ENCODE results near the gene HOXB5. TPM values are rescaled to one million over a fixed set of nuclear protein-coding genes. Genes with fewer than 3 reads are reported as not detected.

The HOXB5 gene
- total RNA-seq, 1 experiment from 2014 or later, result 19.8 TPM

DNA sequence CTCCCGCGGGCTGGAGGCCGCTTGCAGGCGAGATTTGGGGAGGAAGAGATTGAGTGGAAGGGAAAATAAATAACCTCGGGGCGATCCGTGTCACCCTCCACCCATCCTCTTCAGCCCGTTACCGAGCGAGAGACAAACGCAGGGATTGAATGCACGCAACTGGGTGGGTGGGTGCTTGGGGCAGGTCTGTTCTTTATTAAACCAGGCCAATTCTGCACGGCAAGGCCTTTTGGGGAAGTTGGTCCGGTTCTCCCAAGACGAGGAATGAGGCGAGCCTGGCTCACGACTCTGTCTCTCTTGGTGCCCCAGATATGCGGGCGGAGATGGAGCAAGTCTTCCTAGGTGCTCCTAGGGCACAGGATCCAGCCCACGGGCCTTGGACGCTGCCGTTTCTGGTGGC, 17.6 kb upstream of the HOXB5 start:
- RAD21 ChIA-PET (ENCODE audit: low non-redundant PET in 1 of 2, low total read pairs in 2 of 2, uncharacterized antibody in 2 of 2, unreplicated experiment in 2 of 2), result no interaction called here
- no peak for DNase-seq (ENCODE audit: low read depth, low spot score)
- H3K27ac ChIP-seq (ENCODE audit: low read depth, low read length), result peak overlapping the region; percentile 98

GRCh38 chr17:48610282-48611211, 17.0 kb upstream of the HOXB5 start, which contains the start of gene HOXB7:
Gene HOXB7 (minus strand): TSS chr17:48611017. CDS start chr17:48610918, 99 bp downstream.
- H2AFZ ChIP-seq (ENCODE audit: low read depth, low read length, poor library complexity, severe bottlenecking), result peak within 1 kb of the TSS; percentile 75
- intact Hi-C loops (cut with micrococcal nuclease), result loop anchor here (10.0 kb wide), 1 partner anchor 126 kb away; no protein-coding TSS in a partner anchor
- ATAC-seq (peak; percentile 36), DNase-seq (ENCODE audit: low read depth, low spot score) (no peak)
- no peaks in the 10 kb centered on the region for H3K9me3 ChIP-seq (ENCODE audit: control insufficient read depth in 1 of 2, insufficient read depth in 1 of 2, low read depth in 1 of 2, low read length in 2 of 2)
- ChIA-PET POLR2A (interaction anchor here (0.6 to 1.0 kb wide), 3 partner anchors 16 to 391 kb away, joined by 3 to 5 read pairs (median 5); partner anchors contain the start of gene HOXB9), CTCF (interaction anchor here (0.8 to 1.6 kb wide), 8 partner anchors 8 to 585 kb away, joined by 3 to 6 read pairs (median 4); no protein-coding TSS in a partner anchor), RAD21 (ENCODE audit: low non-redundant PET in 1 of 2, low total read pairs in 2 of 2, uncharacterized antibody in 2 of 2, unreplicated experiment in 2 of 2) (interaction anchor here in 1 of 2 experiments (0.6 kb wide), 1 partner anchor 9 kb away, joined by 9 read pairs; no protein-coding TSS in a partner anchor)
- H3K4me3 ChIP-seq (replicated peaks in 1 of 2; ENCODE audit: low read depth in 1 of 2, low read length in 2 of 2), result peak within 1 kb of the TSS; percentile 80 to 90
- TSS peak; percentile 45 for BruUV-seq (replicated peaks)
- H3K79me2 ChIP-seq (ENCODE audit: insufficient read depth, low read length), result peaks cover 65% of the 10 kb centered on the region
- peaks cover 20 to 53% of the 10 kb centered on the region in 2 experiments for H3K4me1 ChIP-seq (ENCODE audit: control insufficient read depth in 1 of 2, insufficient read depth in 2 of 2, low read length in 2 of 2)
- H3K9me2 ChIP-seq (ENCODE audit: insufficient read depth), result no peaks in the 10 kb centered on the region
- no peaks in the 10 kb centered on the region for H3K36me3 ChIP-seq (ENCODE audit: control insufficient read depth in 1 of 2, insufficient read depth in 2 of 2, low read length in 2 of 2)
- H3K4me2 ChIP-seq (ENCODE audit: low read length), result peak within 1 kb of the TSS; percentile 95
- no peaks in the 10 kb centered on the region for H4K20me1 ChIP-seq (ENCODE audit: insufficient read depth)
- peak within 1 kb of the TSS; percentile 98 for H3K27ac ChIP-seq (ENCODE audit: low read depth, low read length)
- no peaks in the 10 kb centered on the region for H3K27me3 ChIP-seq (ENCODE audit: insufficient read depth, low read length)
- peak within 1 kb of the TSS; percentile 97 for H3K9ac ChIP-seq (ENCODE audit: low read length)
- TF ChIP-seq ELF1 (IDR thresholded peaks at IDR 0.05; ENCODE audit: borderline replicate concordance, low read depth) (no peak), ZFX (IDR thresholded peaks at IDR 0.05) (peak; percentile 97), RAD21 (IDR thresholded peaks at IDR 0.05; ENCODE audit: low read depth) (no peak), CBX3 (IDR thresholded peaks at IDR 0.05; ENCODE audit: low read depth) (no peak), SRF (IDR thresholded peaks at IDR 0.05; ENCODE audit: low read depth) (no peak), ZNF274 (IDR thresholded peaks at IDR 0.05; ENCODE audit: low read depth, low read length) (no peak), FOSL1 (IDR thresholded peaks at IDR 0.05; ENCODE audit: low read depth) (no peak), TCF7L2 (IDR thresholded peaks at IDR 0.05; ENCODE audit: borderline replicate concordance, extremely low read depth, insufficient read depth, insufficient read length) (no peak), SIN3A (IDR thresholded peaks at IDR 0.05; ENCODE audit: low read depth) (no peak), POLR2AphosphoS5 (IDR thresholded peaks at IDR 0.05; ENCODE audit: low read depth, low read length) (peak; percentile 74)
- TF ChIP-seq, protein P1, sequence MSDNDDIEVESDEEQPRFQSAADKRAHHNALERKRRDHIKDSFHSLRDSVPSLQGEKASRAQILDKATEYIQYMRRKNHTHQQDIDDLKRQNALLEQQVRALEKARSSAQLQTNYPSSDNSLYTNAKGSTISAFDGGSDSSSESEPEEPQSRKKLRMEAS (IDR thresholded peaks at IDR 0.05), result no peak
- TF ChIP-seq, protein P2, sequence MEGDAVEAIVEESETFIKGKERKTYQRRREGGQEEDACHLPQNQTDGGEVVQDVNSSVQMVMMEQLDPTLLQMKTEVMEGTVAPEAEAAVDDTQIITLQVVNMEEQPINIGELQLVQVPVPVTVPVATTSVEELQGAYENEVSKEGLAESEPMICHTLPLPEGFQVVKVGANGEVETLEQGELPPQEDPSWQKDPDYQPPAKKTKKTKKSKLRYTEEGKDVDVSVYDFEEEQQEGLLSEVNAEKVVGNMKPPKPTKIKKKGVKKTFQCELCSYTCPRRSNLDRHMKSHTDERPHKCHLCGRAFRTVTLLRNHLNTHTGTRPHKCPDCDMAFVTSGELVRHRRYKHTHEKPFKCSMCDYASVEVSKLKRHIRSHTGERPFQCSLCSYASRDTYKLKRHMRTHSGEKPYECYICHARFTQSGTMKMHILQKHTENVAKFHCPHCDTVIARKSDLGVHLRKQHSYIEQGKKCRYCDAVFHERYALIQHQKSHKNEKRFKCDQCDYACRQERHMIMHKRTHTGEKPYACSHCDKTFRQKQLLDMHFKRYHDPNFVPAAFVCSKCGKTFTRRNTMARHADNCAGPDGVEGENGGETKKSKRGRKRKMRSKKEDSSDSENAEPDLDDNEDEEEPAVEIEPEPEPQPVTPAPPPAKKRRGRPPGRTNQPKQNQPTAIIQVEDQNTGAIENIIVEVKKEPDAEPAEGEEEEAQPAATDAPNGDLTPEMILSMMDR (IDR thresholded peaks at IDR 0.05 in 2 of 3, conservative IDR thresholded peaks at IDR 0.05 in 1 of 3; ENCODE audit: borderline replicate concordance in 1 of 3, insufficient read depth in 1 of 3, low read depth in 2 of 3, low read length in 2 of 3), result no peak

More for the DNA sequence above, 17.6 kb upstream of the HOXB5 start:
- CTCF ChIA-PET, result no interaction called here
- intact Hi-C loops (cut with micrococcal nuclease), result loop anchor here (10.0 kb wide), 1 partner anchor 126 kb away; no protein-coding TSS in a partner anchor
- H3K79me2 ChIP-seq (ENCODE audit: insufficient read depth, low read length), result peaks cover 69% of the 10 kb centered on the region
- POLR2A ChIA-PET, result no interaction called here
- no peaks in the 10 kb centered on the region for H3K27me3 ChIP-seq (ENCODE audit: insufficient read depth, low read length)
- peak; percentile 10 for ATAC-seq
- H3K4me2 ChIP-seq (ENCODE audit: low read length), result peak overlapping the region; percentile 95
- peaks cover 16 to 53% of the 10 kb centered on the region in 2 experiments; a peak in 3 of 4 replicates for H3K4me1 ChIP-seq (ENCODE audit: control insufficient read depth in 1 of 2, insufficient read depth in 2 of 2, low read length in 2 of 2)
- H3K9me2 ChIP-seq (ENCODE audit: insufficient read depth), result no peaks in the 10 kb centered on the region
- H4K20me1 ChIP-seq (ENCODE audit: insufficient read depth), result no peaks in the 10 kb centered on the region
- H3K9ac ChIP-seq (ENCODE audit: low read length), result peak overlapping the region; percentile 97
- no peak for TF ChIP-seq TCF7L2 (IDR thresholded peaks at IDR 0.05; ENCODE audit: borderline replicate concordance, extremely low read depth, insufficient read depth, insufficient read length)
- no peak for TF ChIP-seq JUND (IDR thresholded peaks at IDR 0.05)
- TF ChIP-seq YY1 (IDR thresholded peaks at IDR 0.05; ENCODE audit: extremely low read depth, insufficient replicate concordance, low read depth, low read length), result no peak
- TF ChIP-seq RAD21 (IDR thresholded peaks at IDR 0.05; ENCODE audit: low read depth), result no peak
- no peak for TF ChIP-seq SP1 (IDR thresholded peaks at IDR 0.05; ENCODE audit: low read depth)
- no peak for TF ChIP-seq FOSL1 (IDR thresholded peaks at IDR 0.05; ENCODE audit: low read depth)
- TF ChIP-seq, protein P1 (IDR thresholded peaks at IDR 0.05), result no peak
- H3K36me3 ChIP-seq (ENCODE audit: control insufficient read depth in 1 of 2, insufficient read depth in 2 of 2, low read length in 2 of 2), result no peaks in the 10 kb centered on the region
- no peaks in the 10 kb centered on the region for H3K9me3 ChIP-seq (ENCODE audit: control insufficient read depth in 1 of 2, insufficient read depth in 1 of 2, low read depth in 1 of 2, low read length in 2 of 2)
- peak overlapping the region; percentile 75 for H2AFZ ChIP-seq (ENCODE audit: low read depth, low read length, poor library complexity, severe bottlenecking)
- no TSS peak for BruUV-seq (replicated peaks)
- H3K4me3 ChIP-seq (replicated peaks in 1 of 2; ENCODE audit: low read depth in 1 of 2, low read length in 2 of 2), result peak overlapping the region; percentile 80 to 90

Measured in HCT116 (cell line).